ENCODE measurements around the gene ARHGEF4. TPM values are rescaled to one million over a fixed set of nuclear protein-coding genes. Genes with fewer than 3 reads are reported as not detected.

Gene ARHGEF4
- polyA plus RNA-seq, 3 donors: 0.05 TPM; not detected in 2

GRCh38 chr2:131092458-131093005, 255.8 kb downstream of the ARHGEF4 start:
- H3K36me3 ChIP-seq (replicated peaks in 1 of 2; ENCODE audit: control insufficient read depth in 1 of 2, insufficient read depth in 2 of 2, low read length in 2 of 2): peaks cover 11 to 17% of the 10 kb centered on the region in 2 donors
- Mint-ChIP-seq H3K36me3 (peaks cover 15 to 26% of the 10 kb centered on the region in 2 donors), H3K27me3 (ENCODE audit: low read depth in 3 of 3) (peaks cover 0 to 7% (median 2%) of the 10 kb centered on the region in 3 donors), H3K9me3 (peaks cover 0 to 2% (median 0%) of the 10 kb centered on the region in 7 donors), H3K27ac (peak overlapping the region in 6 of 7 donors; percentile 72 to 87 (median 86)), H3K4me3 (peak overlapping the region; percentile 77 to 81), H3K4me1 (peaks cover 13% of the 10 kb centered on the region)
- intact Hi-C loops (cut with micrococcal nuclease): loop anchor here in 1 of 2 donors (1.0 to 5.0 kb wide), 2 partner anchors 14 to 35 kb away; no protein-coding TSS in a partner anchor
- H3K27ac ChIP-seq (ENCODE audit: low read depth in 1 of 2, low read length in 2 of 2): peak overlapping the region; percentile 72 to 91
- peaks cover 54% of the 10 kb centered on the region for H3K79me2 ChIP-seq (ENCODE audit: insufficient read depth, low read length)
- peaks cover 53% of the 10 kb centered on the region for H4K20me1 ChIP-seq (ENCODE audit: insufficient read depth, low read length)
- TF ChIP-seq CTCF (IDR thresholded peaks at IDR 0.05): no peak
- H3K4me1 ChIP-seq (ENCODE audit: control insufficient read depth in 1 of 2, insufficient read depth in 2 of 2, low read length in 2 of 2): peaks cover 12 to 19% of the 10 kb centered on the region in 2 donors
- H3K27me3 ChIP-seq (ENCODE audit: control insufficient read depth in 2 of 2, insufficient read depth in 2 of 2, low read length in 2 of 2): no peaks in the 10 kb centered on the region
- peak overlapping the region; percentile 85 for H3K9ac ChIP-seq (ENCODE audit: insufficient read depth, low read length, poor library complexity, severe bottlenecking)
- H3K9me3 ChIP-seq (replicated peaks in 1 of 2; ENCODE audit: control insufficient read depth in 1 of 2, insufficient read depth in 1 of 2, low read length in 2 of 2): no peaks in the 10 kb centered on the region
- H3K4me3 ChIP-seq (replicated peaks in 1 of 3; ENCODE audit: low read depth in 2 of 3, low read length in 3 of 3): peak overlapping the region; percentile 56 to 97 (median 69)
- WGBS (ENCODE audit: insufficient coverage): 2% methylated on average over 23 of the region's 26 CpGs
- peak overlapping the region; percentile 64 for H2AFZ ChIP-seq (ENCODE audit: insufficient read depth, low read depth, low read length, poor library complexity, severe bottlenecking)
- peak overlapping the region; percentile 72 for H3K4me2 ChIP-seq (replicated peaks; ENCODE audit: extremely low read depth, low read length, poor library complexity, severe bottlenecking)
- DNase-seq: no peak

- Histone ChIP-seq H2AFZ (ENCODE audit: insufficient read depth, low read depth, low read length, poor library complexity, severe bottlenecking) (peak within 1 kb of the TSS; percentile 97), H3K79me2 (ENCODE audit: insufficient read depth, low read length) (peaks cover 48% of the 10 kb centered on the region), H3K27me3 (ENCODE audit: control insufficient read depth in 2 of 2, insufficient read depth in 2 of 2, low read length in 2 of 2) (no peaks in the 10 kb centered on the region), H3K9ac (ENCODE audit: insufficient read depth, low read length, poor library complexity, severe bottlenecking) (peak within 1 kb of the TSS; percentile 85), H3K27ac (ENCODE audit: low read depth in 1 of 2, low read length in 2 of 2) (peak within 1 kb of the TSS; percentile 88 to 91), H3K9me3 (replicated peaks in 1 of 2; ENCODE audit: control insufficient read depth in 1 of 2, insufficient read depth in 1 of 2, low read length in 2 of 2) (no peaks in the 10 kb centered on the region), H3K4me1 (ENCODE audit: control insufficient read depth in 1 of 2, insufficient read depth in 2 of 2, low read length in 2 of 2) (peaks cover 12 to 19% of the 10 kb centered on the region in 2 donors), H3K36me3 (replicated peaks in 1 of 2; ENCODE audit: control insufficient read depth in 1 of 2, insufficient read depth in 2 of 2, low read length in 2 of 2) (peaks cover 5 to 11% of the 10 kb centered on the region in 2 donors), H3K4me2 (replicated peaks; ENCODE audit: extremely low read depth, low read length, poor library complexity, severe bottlenecking) (peak within 1 kb of the TSS; percentile 72), H3K4me3 (replicated peaks in 1 of 3; ENCODE audit: low read depth in 2 of 3, low read length in 3 of 3) (peak within 1 kb of the TSS; percentile 56 to 97 (median 80)), H4K20me1 (ENCODE audit: insufficient read depth, low read length) (peaks cover 47% of the 10 kb centered on the region)
- H3K27ac Mint-ChIP-seq: peak within 1 kb of the TSS; percentile 86 to 97 (median 96)
- peaks cover 9 to 20% of the 10 kb centered on the region in 2 donors for H3K36me3 Mint-ChIP-seq
- peak within 1 kb of the TSS; percentile 90 to 96 for H3K4me3 Mint-ChIP-seq
- TF ChIP-seq CTCF (IDR thresholded peaks at IDR 0.05): no peak
- WGBS (ENCODE audit: insufficient coverage): under 1% methylated on average over 106 of the region's 107 CpGs
- peak; percentile 81 to 90 (median 85) for DNase-seq
- H3K9me3 Mint-ChIP-seq: peaks cover 0 to 2% (median 0%) of the 10 kb centered on the region in 7 donors
- H3K4me1 Mint-ChIP-seq: peaks cover 13% of the 10 kb centered on the region
- intact Hi-C loops (cut with micrococcal nuclease): loop anchor here in 1 of 2 donors (1.0 to 5.0 kb wide), 2 partner anchors 13 to 34 kb away; no protein-coding TSS in a partner anchor
- peaks cover 0 to 7% (median 2%) of the 10 kb centered on the region in 3 donors for H3K27me3 Mint-ChIP-seq (ENCODE audit: low read depth in 3 of 3)
Measured at GRCh38 chr2:131093006-131093695, 256.4 kb downstream of the ARHGEF4 start, which contains the start of gene FAM168B. FAM168B (minus strand) TSS chr2:131093460; CDS start chr2:131082646, 10,814 bp downstream.

All from CD14-positive monocyte (primary cell).